Activated CD8-positive, alpha-beta memory T cell treated with anti-CD3 and anti-CD28 coated beads for 4 hours (primary cell): ENCODE results near the gene PKN2.

ENCODE experiments used
- DNase-seq, 2 donors: peaks; one replicate each; pipeline ENCODE4 v3.0.0-alpha.2; 2020; ENCODE audit warnings: low read depth in 2 of 2

The PKN2 gene

DNA sequence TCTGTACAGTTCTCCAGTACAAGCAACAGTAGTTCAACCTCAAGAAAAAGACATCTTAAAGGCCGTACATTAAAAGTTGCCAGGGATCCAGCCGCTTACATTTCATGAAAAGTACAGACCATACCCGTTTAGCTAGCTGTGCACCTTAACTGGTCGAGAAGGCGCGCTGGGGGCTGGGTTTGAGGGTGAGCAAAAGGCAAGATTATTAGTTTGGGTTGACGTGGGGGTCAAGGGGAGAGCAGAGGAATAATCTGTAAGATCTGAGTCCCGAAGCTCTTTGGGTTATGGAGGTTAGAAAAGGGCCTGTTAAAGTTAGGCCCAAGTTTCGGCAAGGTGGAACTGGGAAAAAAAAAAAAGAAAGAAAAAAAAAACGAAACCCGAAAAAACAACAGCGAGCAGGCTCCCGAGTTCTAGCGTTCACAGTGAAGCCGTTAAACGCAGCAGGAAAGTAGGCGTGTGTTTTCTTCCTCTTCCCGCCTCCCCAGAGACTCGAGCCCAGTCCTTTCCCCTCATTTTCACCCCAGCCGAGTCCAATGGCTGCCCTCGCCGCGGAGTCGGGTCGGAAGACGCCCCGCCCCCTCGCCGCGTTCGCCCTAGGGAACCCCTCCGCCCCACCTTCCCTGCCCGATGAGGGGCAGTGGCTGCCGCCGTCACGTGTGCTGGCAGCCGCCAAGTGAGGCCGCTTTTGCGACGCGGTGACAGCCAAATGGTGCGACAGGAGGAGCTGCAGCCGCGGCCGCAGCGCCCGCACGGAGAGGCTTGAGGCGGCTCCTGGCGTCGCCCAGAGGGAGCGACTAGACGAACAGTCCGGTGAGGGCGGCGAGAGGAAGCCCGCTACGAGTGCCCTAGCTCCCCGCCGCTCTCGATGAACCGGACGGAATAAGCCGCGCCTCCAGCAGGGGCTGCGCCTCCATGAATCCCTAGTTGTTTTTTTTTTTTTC is at the start of gene PKN2:
Gene PKN2 (plus strand): TSS at position 733 of the 941 bp plus-strand sequence. CDS start 308 bp downstream, outside the sequence.
- DNase-seq, result peak; percentile 94

DNA sequence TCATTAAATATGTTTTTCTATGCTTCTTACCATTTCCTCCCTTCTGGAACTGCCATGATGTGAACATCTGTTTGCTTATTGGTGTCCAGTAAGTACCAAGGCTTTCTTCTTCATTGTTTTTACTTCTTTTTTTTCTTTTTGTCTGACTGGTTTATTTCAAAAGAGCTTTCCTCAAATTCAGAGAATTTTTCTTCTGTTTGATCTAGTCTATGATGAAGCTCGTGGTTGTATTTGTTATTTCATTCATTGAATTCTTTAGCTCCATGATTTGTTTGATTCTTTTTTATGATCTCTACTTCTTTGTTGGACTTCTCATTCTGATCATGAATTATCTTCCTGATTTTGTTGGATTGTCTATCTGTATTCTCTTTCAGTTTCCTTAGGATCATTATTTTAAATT is 49.5 kb upstream of the PKN2 start:
- DNase-seq, result no peak

DNA sequence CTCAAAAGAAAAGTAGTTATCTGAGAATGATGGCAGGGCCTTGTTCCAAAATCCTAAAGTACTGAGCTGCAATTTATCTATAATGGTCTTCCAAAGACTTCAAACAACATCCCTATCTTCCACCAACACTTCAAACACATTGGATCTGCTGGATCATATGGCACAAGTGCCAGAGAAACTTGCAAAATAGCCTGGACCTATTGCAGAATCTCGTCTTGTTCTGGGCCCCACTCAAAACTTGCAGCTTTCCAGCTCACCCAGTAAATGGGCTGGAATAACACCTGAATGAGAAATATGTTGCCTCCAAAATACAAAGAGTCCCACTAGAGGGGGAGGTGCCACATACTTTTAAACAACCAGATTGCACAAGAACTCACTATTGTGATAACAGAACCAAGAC is 44.0 kb upstream of the PKN2 start:
- DNase-seq, result no peak

DNA sequence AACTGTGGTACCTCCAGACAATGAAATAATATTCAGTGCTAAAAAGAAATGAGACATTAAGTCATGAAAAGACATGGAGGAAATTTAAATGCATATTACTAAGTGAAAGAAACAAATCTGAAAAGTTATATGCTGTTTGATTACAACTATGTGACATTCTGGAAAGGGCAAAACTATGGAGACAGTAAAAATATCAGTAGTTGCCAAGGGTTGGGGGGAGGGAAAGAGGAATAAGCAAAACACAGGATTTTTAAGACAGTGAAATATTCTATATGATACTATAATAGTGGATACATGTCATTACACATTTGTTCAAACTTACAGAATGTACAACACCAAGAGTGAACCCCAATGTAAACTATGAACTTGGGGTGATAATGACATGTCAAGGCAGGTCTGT is 38.2 kb upstream of the PKN2 start:
- no peak for DNase-seq

DNA sequence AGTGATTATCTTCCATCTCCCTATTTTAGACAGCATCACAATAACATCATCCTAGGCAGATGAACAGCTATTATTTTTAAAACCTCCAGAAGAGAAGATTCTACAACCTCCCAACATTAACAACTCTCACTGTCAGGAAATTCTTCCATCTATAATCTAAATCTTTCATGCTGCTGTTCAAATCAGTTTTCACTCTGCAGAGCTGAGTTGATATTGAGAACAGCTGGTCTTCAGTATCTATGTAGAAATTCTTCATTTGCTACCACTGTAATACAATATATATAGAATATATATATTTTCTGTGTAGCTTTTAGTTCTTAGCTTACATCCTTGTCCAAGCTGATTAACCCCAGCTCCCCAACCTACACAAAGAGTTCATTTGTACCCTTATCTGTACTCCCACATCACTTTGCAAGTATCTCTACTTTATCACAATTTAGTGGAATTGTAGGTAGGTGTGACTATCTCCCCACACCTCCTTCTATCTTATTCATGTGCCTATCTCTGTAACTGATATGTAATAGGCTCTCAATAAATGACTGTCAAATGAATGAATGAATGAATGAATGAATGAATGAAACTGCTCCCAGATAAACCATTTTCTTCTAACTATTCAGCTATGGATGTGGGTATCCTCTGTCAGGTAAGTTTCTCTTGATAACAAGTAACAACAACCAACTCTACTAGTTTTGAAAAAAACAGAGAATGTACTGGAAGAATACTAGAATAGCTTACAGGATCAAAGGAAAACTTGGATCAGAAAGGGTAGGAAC is 37.4 kb upstream of the PKN2 start:
- no peak for DNase-seq

DNA sequence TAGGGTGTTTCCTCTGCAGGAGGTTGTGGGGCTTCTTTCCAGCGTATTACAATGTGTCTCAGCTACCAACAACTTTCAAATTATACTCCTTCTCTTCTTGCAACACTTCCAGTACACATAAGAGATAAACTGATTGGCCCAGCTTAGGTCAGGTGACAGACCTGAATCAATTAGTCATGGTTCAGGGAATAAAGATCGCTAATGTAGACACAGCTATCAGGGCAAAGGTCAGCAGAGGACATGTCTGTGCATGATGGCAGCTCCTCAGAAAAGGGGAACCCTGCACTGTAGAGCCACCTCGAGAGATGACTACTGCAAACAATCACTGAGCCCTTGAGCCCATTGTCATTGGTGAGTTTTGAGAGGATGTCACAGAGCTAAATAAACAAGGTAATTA is 36.8 kb upstream of the PKN2 start:
- no peak for DNase-seq

DNA sequence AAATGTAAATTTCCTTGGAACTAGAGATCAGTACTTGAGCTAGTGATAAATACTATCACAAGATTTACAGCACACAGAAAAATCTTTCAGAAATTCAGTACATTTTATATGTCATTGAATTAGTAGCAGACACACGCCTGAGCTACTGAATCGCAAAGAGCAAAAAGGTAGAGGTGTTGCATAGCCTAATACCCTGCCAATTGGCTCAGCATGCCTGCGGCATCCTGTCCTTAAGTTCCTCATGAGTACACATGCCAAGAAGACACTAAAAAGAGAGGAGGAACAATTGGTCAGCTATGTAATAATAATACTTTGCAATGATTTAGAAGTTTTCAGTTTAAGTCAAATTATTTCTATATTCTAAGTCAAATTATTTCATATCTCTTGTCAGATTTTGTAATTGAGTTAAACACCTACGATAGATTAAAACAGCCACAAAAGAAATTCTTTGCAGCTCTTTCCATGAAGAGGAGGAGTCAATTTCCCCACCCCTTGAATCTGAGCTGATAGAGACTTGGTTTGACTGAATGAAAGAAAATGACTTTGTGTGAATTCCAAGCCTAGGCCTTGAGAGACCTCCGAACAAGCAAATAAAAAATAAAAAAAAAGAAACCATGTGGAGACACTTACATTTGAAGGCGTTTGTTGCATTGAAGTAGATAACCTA is 36.2 kb upstream of the PKN2 start:
- no peak for DNase-seq

DNA sequence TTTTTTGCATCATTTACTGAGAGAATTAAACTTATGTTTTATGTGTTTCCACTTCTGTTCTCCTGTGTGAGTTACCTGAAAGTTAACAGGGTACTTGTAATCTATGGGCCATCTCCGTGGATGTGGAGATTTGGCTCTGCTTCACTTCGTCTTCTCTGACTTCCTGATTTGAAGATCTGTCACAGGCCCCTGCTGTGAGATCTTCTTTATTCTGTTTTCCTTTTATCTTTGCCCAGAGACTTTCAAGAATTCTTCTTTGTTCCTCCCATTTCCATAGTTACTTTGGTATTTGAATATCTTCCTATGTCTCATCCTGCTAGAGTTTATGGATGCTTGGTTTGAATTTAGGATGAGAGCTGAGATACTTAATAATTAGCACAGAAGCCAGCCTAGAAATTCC is 35.4 kb upstream of the PKN2 start:
- no peak for DNase-seq

DNA sequence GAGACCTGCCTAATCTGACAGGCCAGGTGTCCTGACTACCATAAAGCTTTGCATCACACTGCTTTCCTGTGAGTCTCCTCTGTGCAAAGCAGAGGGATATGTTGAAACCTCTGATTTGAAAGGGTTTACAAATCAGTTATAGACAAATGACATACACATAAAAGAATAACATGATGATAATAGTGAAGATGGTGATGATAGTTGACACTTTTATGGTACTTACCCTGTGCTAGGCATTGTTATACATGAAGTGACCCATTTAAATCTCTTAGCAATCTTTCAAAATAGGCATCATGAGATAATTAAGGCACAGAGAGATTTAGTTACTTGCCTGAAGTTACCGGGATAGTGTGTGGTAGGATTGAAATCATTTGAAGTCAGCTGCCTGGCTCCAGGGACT is 34.1 kb upstream of the PKN2 start:
- no peak for DNase-seq

DNA sequence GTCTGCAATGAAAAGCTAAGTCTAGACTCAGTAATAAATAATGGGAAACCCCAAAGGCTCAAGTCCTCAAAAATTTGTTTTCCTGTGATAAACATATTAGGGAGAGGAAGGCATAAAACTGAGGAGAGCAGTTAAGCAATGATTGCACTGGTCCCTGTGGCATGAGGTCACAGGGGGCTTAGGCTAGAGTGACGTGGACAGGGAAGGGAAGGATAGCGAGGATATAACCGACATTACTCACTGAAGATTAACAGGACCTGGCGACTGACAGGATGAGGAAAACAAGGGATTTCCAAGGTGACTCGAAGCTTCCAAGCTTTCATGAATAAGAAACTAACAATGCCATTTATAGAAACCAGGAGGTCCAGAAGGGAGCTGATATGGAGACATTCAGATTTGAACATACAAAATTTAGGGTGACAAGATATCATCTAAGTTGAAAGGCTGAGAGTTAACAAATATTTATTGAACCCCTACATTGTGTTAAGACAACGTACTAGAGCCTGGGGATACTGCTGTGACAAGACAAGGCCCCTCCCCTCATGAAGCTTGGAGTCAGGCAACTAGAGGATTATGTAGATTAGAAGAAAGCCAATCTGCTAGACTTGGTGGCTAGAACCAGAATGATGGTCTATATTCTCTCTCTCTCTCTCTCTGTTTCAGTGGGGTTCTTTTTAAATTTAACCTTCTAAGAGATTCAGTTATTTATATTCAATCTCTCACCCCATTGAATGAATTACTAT is 33.2 kb upstream of the PKN2 start:
- DNase-seq, result no peak

DNA sequence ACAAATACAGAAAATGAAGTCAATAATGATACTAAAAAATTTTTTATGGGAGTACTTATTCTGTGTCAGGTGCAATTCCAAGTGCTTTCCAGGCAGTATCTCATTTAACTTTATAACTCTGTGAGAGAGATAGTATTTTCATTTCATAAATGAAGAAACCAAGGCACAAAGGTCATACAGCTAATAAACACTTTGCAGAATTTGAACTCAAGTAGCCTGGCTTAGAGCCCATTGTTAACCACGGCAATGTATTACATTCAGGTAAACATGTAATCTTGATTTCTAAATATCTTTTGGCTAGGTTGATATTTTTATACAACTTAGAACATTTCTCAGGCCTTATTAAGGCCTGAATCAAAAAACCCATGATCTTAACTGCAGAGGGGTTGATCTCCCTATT is 28.9 kb upstream of the PKN2 start:
- DNase-seq, result no peak

DNA sequence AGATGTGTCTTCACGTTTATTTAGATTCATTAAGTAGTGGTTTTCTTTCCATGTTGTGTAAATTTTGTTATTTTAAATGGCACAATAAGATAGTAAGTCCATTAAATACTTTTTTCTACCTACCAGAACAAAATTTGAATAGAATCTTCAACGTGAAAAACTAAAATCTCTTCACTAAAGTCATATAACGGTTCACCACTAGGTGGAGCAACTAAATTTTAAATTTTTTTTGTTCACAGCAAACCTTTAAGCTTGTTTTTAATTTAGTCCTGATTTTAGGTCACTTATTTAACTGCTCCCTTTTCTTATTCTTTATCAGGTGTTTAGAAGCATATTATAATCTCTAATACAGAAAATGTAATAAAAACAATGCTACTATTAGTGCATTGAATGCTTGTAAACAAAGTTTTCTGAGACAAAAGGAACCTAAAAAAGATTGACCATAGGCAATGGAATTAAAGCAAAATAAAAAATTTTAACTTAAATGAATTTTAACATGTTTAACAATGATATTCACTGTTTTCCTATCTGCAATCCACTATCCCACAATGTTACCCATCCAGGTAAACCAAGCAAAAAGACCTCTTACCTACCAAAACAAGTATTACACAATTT is 28.3 kb upstream of the PKN2 start:
- no peak for DNase-seq

DNA sequence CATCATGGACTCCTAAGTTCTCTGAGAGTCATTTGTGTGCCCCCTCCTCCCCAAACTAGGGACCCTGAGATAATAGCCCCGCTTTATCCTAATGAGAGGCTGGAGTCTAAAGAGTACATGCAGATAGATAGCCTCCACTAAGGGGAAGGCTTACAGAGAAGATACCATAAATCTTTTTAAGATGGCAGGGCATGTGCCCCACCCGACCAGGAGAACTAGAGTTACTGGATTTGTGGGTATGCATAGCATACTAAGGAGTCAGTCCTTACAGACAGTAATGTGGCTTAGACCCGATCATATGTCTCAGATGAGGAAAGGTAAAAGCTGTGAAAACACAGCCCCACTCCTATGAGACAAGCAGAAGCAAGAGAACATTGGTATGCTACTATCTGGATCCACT is 25.7 kb upstream of the PKN2 start:
- DNase-seq, result no peak

DNA sequence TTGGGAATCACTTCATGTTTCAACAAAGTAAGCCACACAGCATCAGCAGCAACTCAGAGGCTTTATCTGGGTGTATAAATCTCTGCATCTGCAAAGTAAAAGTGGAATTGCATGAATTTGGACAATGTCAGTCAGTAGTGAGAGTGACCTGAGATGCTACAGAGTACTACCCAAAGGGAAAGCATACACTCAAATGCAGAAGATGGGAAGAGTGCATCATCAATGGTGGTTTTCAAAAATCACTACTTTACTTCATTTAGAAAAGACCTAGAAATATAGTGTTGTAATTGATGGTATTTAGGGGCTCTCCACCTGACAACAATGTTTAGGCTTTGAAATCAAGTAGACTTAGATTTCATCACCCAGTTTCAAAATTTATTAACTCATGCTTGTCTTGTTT is 24.5 kb upstream of the PKN2 start:
- no peak for DNase-seq

DNA sequence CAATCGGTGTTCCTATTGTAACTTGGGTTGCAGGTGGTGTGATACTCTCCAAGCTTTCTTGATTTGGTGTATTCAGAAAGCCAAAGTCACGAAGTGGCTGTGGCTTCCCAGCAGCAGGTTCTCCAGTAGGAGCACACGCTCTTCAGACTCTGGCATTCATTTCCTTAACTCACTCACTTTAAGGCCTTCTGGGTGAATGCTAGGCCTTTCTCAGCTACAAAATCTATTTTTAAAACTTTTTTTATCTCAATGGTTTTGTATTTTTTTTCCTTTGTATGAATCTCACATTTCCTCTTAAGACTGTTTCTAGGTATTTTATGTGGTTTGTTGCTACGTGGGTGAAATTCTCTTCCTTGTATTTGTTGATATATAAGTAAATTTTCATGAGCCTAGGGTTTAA is 22.9 kb upstream of the PKN2 start:
- no peak for DNase-seq

DNA sequence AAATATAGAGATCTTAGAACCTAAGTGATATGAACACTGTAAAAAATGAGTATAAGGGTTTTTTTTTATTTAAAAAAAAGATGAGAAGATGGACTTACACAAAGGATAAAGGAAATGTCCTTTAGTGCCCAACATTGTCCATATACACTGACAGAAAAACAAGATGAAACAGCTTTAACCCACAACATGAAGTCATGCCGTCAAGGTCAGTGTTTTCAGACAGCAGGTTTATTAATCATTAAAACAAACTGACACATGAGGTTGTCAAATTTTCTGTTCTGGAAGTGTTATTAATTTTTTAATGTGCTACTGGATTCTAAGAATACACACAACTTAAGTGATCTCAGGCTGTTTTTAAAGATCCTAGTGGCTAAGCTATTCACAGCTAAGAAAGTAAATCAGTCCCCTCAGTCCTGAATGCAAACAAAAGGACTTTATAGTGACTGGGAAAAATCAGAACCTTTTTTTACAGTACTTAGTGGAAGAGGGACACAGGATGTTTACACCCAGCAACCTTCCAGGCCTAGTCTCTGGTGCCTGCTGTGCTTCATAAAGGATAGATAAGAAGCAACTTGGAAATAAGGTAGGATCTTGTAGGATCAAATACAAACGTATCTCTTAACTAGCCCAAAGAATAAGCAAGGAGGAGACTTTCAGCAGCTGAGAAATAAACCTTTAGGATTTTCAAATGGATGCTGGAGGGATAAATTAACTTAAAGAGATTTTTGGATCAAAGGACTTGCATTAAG is 21.9 kb upstream of the PKN2 start:
- no peak for DNase-seq

DNA sequence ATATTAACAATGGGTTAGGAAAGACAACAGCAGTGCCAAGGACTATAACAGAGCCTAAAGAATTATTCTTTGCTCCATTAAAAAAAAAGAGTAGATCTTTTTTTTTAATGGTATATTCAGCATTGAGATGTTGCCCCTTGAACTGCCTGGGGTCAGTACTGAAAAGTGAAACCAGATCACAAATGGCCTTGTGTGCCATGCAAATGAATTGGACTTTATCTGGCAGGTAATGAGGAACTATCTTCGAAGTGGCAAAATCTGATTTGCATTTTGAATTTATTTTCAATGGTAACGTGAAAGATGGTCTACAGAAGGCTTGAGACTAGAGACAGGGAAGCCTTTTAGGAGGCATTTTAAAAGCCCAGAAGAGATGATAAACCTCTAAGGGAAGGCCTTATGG is 21.4 kb upstream of the PKN2 start:
- DNase-seq, result no peak

DNA sequence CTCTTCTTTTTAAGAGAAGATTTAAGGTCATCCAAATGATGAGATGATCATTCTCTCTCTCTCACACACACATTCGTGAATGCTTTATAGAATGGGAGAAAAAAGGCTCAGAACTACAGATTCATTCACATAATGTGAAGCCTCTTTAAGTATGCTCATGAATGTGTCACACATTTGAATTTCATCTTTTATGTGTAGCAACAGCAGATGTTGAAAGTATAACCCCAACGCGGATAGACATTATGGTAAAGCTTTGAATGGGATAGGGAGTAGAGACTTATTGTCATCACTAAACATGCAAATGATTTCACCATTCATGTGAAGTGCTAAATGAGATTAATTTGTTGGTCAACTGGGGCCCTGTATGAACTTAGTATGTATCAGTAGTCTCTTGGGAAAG is 15.7 kb upstream of the PKN2 start:
- no peak for DNase-seq

DNA sequence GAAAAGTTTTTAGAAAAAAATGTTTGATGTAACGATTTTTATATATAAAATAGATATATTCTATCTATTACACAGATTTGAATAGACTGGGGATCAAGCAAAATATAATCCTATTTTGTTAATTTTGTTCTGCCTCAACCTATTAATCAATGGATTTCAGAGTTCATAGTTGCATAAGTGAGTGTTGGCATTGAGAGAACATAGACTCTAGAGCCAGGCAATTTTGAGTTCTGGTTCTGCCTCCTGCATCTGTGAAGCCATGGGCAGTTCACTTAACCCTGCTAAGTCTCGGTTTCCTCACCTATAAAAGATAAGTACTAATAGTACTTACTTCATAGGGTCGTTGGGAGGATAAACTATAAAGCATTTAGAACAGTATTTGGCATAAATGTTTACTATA is 13.6 kb upstream of the PKN2 start:
- no peak for DNase-seq

DNA sequence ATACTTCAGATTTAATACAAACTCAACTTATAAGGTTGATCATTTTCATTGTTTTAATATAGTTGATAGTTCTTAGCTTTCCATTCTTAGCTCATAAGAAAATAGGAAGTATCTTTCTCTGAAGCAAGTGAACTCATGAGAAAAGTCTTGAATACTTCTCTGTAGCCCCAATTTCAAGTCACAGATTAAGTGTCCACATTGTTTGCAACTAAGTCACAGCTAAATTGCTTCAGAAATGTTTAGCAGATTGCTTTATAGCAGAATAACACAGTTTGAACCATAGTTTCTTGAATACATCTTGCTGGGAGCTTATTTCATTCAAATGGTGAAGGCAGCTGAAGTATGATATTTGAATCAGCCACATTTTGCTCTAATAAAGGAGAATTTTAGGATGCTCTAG is 10.6 kb upstream of the PKN2 start:
- no peak for DNase-seq

DNA sequence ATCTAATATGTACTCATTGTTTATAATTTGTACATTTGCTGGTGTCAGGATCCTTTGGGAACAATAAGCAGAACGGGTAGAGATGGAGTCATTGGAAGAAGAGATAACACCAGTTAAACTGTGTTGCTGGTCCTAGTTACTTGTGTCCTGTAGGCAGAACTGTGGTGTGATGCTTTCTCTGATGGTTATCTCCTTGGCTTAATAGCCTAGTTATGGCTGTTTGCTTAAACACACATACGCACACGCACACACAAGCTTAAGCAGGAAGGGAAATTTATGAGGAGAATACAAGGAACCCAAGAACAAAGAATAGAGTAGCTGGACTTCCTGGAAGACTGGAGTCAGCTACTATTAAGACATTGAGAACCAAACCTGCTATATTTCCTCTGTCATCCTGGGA is 5.7 kb upstream of the PKN2 start:
- no peak for DNase-seq
